OCI-LY1 (cell line): ENCODE results near the gene CASS4.

Experiments used
- CTCF ChIP-seq: fragments of 200-600 bp; sonication (generic), shearing (Covaris generic); IDR thresholded peaks from 2 replicates; pipeline ENCODE4 v1.5.1; 2017; ENCODE audit warnings: mild to moderate bottlenecking, antibody characterized with exemption, low read length, moderate library complexity, mixed read lengths
- EZH2 ChIP-seq: fragments of 200-600 bp; sonication (generic), shearing (Covaris generic); IDR thresholded peaks from 2 replicates; pipeline ENCODE4 v1.8.0; 2017; ENCODE audit warnings: borderline replicate concordance, mixed run types, mild to moderate bottlenecking, antibody characterized with exemption, low read length, moderate library complexity, mixed read lengths

- TF ChIP-seq CTCF = no peak
- TF ChIP-seq EZH2 = no peak
Observed at GRCh38 chr20:56371977-56372376, 40.1 kb upstream of the CASS4 start.
